SK-N-SH treated with all-trans-retinoic acid at 6 μM for 48 hours (cell line): ENCODE measurements around the gene RBMS1.

Experiments used
- ATAC-seq: fragments of 200-7000 bp; cut with Tn5 transposase; 3 replicates; pipeline ENCODE4 v1.9.1; 2020; ENCODE audit warnings: mild to moderate bottlenecking, moderate library complexity
- ARNTL ChIP-seq: fragments of 450-650 bp; formaldehyde crosslinking; IDR thresholded peaks from 2 replicates; pipeline ENCODE4 v1.5.0; 2020; ENCODE audit warnings: low read depth, mild to moderate bottlenecking, moderate library complexity, borderline replicate concordance
- BACH2 ChIP-seq: fragments of 250-450 bp; sonication (Bioruptor Pico); IDR thresholded peaks from 2 replicates; pipeline ENCODE4 v1.9.0; 2021; ENCODE audit warnings: mild to moderate bottlenecking, borderline replicate concordance
- CSDC2 ChIP-seq: fragments of 250-450 bp; sonication (Bioruptor Pico); IDR thresholded peaks from 2 replicates; pipeline ENCODE4 v1.5.0; 2020; ENCODE audit warnings: mild to moderate bottlenecking, moderate library complexity
- CSRNP3 ChIP-seq: fragments of 250-450 bp; sonication (Bioruptor Pico); IDR thresholded peaks from 2 replicates; pipeline ENCODE4 v1.5.1; 2021; ENCODE audit warnings: mild to moderate bottlenecking, moderate library complexity
- ESRRG ChIP-seq: fragments of 250-450 bp; sonication (Bioruptor Pico); IDR thresholded peaks from 2 replicates; pipeline ENCODE4 v1.6.1; 2021; ENCODE audit warnings: mild to moderate bottlenecking
- GLIS3 ChIP-seq: fragments of 250-450 bp; sonication (Bioruptor Pico); IDR thresholded peaks from 2 replicates; pipeline ENCODE4 v1.5.0; 2020; ENCODE audit warnings: mild to moderate bottlenecking, moderate library complexity
- ISL1 ChIP-seq: fragments of 250-450 bp; sonication (Bioruptor Pico); IDR thresholded peaks from 2 replicates; pipeline ENCODE4 v2.1.2; 2022; ENCODE audit warnings: mild to moderate bottlenecking, moderate library complexity
- PPARA ChIP-seq: fragments of 250-450 bp; sonication (Bioruptor Pico); IDR thresholded peaks from 2 replicates; pipeline ENCODE4 v1.5.0; 2020; ENCODE audit warnings: mild to moderate bottlenecking, borderline replicate concordance
- RARB ChIP-seq: fragments of 250-450 bp; sonication (Bioruptor Pico); IDR thresholded peaks from 2 replicates; pipeline ENCODE4 v1.8.0; 2021; ENCODE audit warnings: mild to moderate bottlenecking, moderate library complexity
- TCF4 ChIP-seq: fragments of 250-450 bp; sonication (Bioruptor Pico); IDR thresholded peaks from 2 replicates; pipeline ENCODE4 v1.8.0; 2021; ENCODE audit warnings: mild to moderate bottlenecking, moderate library complexity, borderline replicate concordance
- TOX ChIP-seq: fragments of 250-450 bp; sonication (Bioruptor Pico); IDR thresholded peaks from 2 replicates; pipeline ENCODE4 v1.8.0; 2021; ENCODE audit warnings: mild to moderate bottlenecking, moderate library complexity, borderline replicate concordance
- ZC3H10 ChIP-seq: fragments of 250-450 bp; sonication (Bioruptor Pico); IDR thresholded peaks from 2 replicates; pipeline ENCODE4 v1.5.1; 2021; ENCODE audit warnings: mild to moderate bottlenecking, moderate library complexity
- ZFP3 ChIP-seq: fragments of 250-450 bp; sonication (Bioruptor Pico); IDR thresholded peaks from 2 replicates; pipeline ENCODE4 v1.5.0; 2020; ENCODE audit warnings: mild to moderate bottlenecking, moderate library complexity
- ZFP30 ChIP-seq: fragments of 450-650 bp; formaldehyde crosslinking; IDR thresholded peaks from 2 replicates; pipeline ENCODE4 v1.5.0; 2022; ENCODE audit warnings: mild to moderate bottlenecking, moderate library complexity
- ZNF565 ChIP-seq: fragments of 450-650 bp; formaldehyde crosslinking; conservative IDR thresholded peaks from 2 replicates; pipeline ENCODE4 v1.5.0; 2020; ENCODE audit warnings: low read depth, mild to moderate bottlenecking, moderate library complexity
- ZNF8 ChIP-seq: fragments of 450-650 bp; formaldehyde crosslinking; IDR thresholded peaks from 2 replicates; pipeline ENCODE4 v1.5.0; 2020; ENCODE audit warnings: mild to moderate bottlenecking, moderate library complexity
- TF ChIP-seq, protein P1 (sequence below): fragments of 250-450 bp; sonication (Bioruptor Pico); IDR thresholded peaks from 2 replicates; pipeline ENCODE4 v1.5.0; 2020; ENCODE audit warnings: mild to moderate bottlenecking, moderate library complexity
- TF ChIP-seq, protein P2 (sequence below): fragments of 250-450 bp; sonication (Bioruptor Pico); IDR thresholded peaks from 2 replicates; pipeline ENCODE4 v1.5.1; 2020; ENCODE audit warnings: low read depth, mild to moderate bottlenecking, moderate library complexity
- TF ChIP-seq, protein P3 (sequence below): fragments of 250-450 bp; sonication (Bioruptor Pico); IDR thresholded peaks from 2 replicates; pipeline ENCODE4 v1.8.0; 2021; ENCODE audit warnings: low read depth, mild to moderate bottlenecking, moderate library complexity, borderline replicate concordance

The RBMS1 gene

GRCh38 chr2:160225722-160226121, 267.9 kb downstream of the RBMS1 start:
- peak; percentile 58 for TF ChIP-seq ISL1 (CRISPR knock-in tag)
- peak; percentile 47; the same call in 1 of the 2 replicates for TF ChIP-seq GLIS3
- no peak; the same call in 1 of the 2 replicates for TF ChIP-seq ZNF8 (CRISPR knock-in tag)
- TF ChIP-seq CSRNP3 (CRISPR knock-in tag) = 0 out of 2 replicates have a peak, but pooled peaks have one; percentile 29
- peak; percentile 66 for TF ChIP-seq ZFP3 (CRISPR knock-in tag)
- peak; percentile 89; the same call in 1 of the 2 replicates for TF ChIP-seq TCF4 (CRISPR knock-in tag)
- TF ChIP-seq TOX (CRISPR knock-in tag) = no peak
- TF ChIP-seq, protein P1, sequence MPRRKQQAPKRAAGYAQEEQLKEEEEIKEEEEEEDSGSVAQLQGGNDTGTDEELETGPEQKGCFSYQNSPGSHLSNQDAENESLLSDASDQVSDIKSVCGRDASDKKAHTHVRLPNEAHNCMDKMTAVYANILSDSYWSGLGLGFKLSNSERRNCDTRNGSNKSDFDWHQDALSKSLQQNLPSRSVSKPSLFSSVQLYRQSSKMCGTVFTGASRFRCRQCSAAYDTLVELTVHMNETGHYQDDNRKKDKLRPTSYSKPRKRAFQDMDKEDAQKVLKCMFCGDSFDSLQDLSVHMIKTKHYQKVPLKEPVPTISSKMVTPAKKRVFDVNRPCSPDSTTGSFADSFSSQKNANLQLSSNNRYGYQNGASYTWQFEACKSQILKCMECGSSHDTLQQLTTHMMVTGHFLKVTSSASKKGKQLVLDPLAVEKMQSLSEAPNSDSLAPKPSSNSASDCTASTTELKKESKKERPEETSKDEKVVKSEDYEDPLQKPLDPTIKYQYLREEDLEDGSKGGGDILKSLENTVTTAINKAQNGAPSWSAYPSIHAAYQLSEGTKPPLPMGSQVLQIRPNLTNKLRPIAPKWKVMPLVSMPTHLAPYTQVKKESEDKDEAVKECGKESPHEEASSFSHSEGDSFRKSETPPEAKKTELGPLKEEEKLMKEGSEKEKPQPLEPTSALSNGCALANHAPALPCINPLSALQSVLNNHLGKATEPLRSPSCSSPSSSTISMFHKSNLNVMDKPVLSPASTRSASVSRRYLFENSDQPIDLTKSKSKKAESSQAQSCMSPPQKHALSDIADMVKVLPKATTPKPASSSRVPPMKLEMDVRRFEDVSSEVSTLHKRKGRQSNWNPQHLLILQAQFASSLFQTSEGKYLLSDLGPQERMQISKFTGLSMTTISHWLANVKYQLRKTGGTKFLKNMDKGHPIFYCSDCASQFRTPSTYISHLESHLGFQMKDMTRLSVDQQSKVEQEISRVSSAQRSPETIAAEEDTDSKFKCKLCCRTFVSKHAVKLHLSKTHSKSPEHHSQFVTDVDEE = peak; percentile 86
- TF ChIP-seq, protein P2, sequence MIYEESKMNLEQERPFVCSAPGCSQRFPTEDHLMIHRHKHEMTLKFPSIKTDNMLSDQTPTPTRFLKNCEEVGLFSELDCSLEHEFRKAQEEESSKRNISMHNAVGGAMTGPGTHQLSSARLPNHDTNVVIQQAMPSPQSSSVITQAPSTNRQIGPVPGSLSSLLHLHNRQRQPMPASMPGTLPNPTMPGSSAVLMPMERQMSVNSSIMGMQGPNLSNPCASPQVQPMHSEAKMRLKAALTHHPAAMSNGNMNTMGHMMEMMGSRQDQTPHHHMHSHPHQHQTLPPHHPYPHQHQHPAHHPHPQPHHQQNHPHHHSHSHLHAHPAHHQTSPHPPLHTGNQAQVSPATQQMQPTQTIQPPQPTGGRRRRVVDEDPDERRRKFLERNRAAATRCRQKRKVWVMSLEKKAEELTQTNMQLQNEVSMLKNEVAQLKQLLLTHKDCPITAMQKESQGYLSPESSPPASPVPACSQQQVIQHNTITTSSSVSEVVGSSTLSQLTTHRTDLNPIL (CRISPR knock-in tag) = 0 out of 2 replicates have a peak, but pooled peaks have one; percentile 58
- ATAC-seq = no peak

DNA sequence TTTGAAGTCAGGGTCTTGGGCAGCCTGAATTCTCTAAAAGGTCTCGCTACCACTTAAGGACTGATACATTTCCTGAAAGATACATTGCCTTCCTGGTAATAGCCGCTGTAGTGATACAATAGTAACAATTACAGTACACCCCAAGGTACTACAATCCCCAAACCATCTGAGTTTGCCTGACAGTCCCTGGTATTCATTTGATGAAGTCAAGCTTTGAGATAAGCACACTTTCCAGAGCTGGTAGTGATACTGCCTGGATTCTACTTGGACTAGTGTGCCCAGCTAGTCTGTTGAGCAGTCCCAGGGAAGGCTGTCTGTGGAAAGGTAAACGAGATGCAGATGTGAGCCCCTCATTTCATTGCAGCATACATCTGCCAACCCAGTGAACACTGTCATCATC, 269.1 kb downstream of the RBMS1 start:
- peak; percentile 25 for ATAC-seq
- TF ChIP-seq ESRRG (CRISPR knock-in tag) (no peak), TCF4 (CRISPR knock-in tag) (peak; percentile 51; the same call in 1 of the 2 replicates)
- TF ChIP-seq, all 23 proteins: peak for 1

DNA sequence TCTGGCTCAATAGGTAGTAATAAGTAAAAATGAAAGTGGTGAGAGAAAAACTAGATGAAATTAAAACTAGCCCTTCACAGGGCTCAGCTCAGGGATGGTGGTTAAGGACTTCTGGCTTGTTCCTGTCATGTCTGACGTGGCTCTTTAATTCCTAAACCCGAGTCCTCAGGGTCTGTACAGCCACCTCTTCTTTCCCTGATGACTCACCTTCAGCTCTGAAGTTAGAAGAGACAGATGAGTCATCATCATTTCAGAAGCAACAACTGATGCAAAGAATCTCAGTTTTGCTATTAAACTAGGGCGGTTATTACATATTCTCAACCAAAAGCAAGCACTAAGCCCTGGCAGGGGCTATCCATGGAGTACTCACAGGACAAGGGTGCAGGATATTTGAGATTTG, 269.5 kb downstream of the RBMS1 start:
- TF ChIP-seq, protein P1 = no peak
- TF ChIP-seq ZC3H10 (CRISPR knock-in tag) (no peak), RARB (CRISPR knock-in tag) (no peak), CSDC2 (CRISPR knock-in tag) (0 out of 2 replicates have a peak, but pooled peaks have one; percentile 72), TOX (CRISPR knock-in tag) (no peak; the same call in 1 of the 2 replicates), ISL1 (CRISPR knock-in tag) (peak; percentile 26; the same call in 1 of the 2 replicates), GLIS3 (no peak), ZFP3 (CRISPR knock-in tag) (no peak), PPARA (no peak)
- TF ChIP-seq, protein P3, sequence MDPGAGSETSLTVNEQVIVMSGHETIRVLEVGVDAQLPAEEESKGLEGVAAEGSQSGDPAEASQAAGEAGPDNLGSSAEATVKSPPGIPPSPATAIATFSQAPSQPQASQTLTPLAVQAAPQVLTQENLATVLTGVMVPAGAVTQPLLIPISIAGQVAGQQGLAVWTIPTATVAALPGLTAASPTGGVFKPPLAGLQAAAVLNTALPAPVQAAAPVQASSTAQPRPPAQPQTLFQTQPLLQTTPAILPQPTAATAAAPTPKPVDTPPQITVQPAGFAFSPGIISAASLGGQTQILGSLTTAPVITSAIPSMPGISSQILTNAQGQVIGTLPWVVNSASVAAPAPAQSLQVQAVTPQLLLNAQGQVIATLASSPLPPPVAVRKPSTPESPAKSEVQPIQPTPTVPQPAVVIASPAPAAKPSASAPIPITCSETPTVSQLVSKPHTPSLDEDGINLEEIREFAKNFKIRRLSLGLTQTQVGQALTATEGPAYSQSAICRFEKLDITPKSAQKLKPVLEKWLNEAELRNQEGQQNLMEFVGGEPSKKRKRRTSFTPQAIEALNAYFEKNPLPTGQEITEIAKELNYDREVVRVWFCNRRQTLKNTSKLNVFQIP (CRISPR knock-in tag) = no peak
- peak; percentile 72 for ATAC-seq

- no peak for TF ChIP-seq ARNTL (CRISPR knock-in tag)
- no peak for TF ChIP-seq TCF4 (CRISPR knock-in tag)
- TF ChIP-seq ZNF565 = no peak
- no peak for TF ChIP-seq ZFP30 (CRISPR knock-in tag)
- TF ChIP-seq GLIS3 = no peak
- TF ChIP-seq, protein P2 (CRISPR knock-in tag) = no peak
- no peak for TF ChIP-seq CSRNP3 (CRISPR knock-in tag)
- no peak for TF ChIP-seq ISL1 (CRISPR knock-in tag)
- no peak for TF ChIP-seq ZFP3 (CRISPR knock-in tag)
- no peak for TF ChIP-seq ESRRG (CRISPR knock-in tag)
- TF ChIP-seq BACH2 = no peak
- no peak for TF ChIP-seq RARB (CRISPR knock-in tag)
- TF ChIP-seq ZC3H10 (CRISPR knock-in tag) = no peak
- ATAC-seq = no peak
Observed at GRCh38 chr2:160223560-160223959, 270.0 kb downstream of the RBMS1 start.
